GM23338 (cell line): ENCODE data around the gene MMP19. TPM values are rescaled to one million over a fixed set of nuclear protein-coding genes. Genes with fewer than 3 reads are reported as not detected.
A peak's percentile ranks its signal among the peaks of the same experiment; 100 is the strongest.

ENCODE experiments used
- ATAC-seq: fragments of 200-7000 bp; cut with Tn5 transposase; 3 replicates; pipeline ENCODE4 v1.9.1; 2020
- DNase-seq: peaks from one replicate; pipeline ENCODE4 v3.0.0-alpha.2; 2015; ENCODE audit warnings: low spot score
- H2AFZ ChIP-seq: fragments of 200-600 bp; sonication (generic); 2 replicates; pipeline ENCODE4 v1.8.0; 2016; ENCODE audit warnings: antibody characterized with exemption, mild to moderate bottlenecking, moderate library complexity
- H3F3A ChIP-seq: fragments of 200-600 bp; sonication (generic); replicated peaks from 2 replicates; pipeline ENCODE4 v1.8.0; 2017; ENCODE audit warnings: antibody characterized with exemption, mixed run types, low read depth
- H3K27ac ChIP-seq: fragments of 200-600 bp; sonication (generic); 2 replicates; pipeline ENCODE4 v1.6.1; 2016; ENCODE audit warnings: low read depth
- H3K27me3 ChIP-seq: fragments of 200-600 bp; sonication (generic); 2 replicates; pipeline ENCODE4 v1.8.0; 2016; ENCODE audit warnings: mild to moderate bottlenecking, mixed run types, moderate library complexity; ENCODE audit not compliant: insufficient read depth
- H3K36me3 ChIP-seq: fragments of 200-600 bp; sonication (generic); 2 replicates; pipeline ENCODE4 v1.8.0; 2016; ENCODE audit warnings: mild to moderate bottlenecking; ENCODE audit not compliant: insufficient read depth
- H3K4me1 ChIP-seq: fragments of 200-600 bp; sonication (generic); 2 replicates; pipeline ENCODE4 v1.8.0; 2016; ENCODE audit warnings: mild to moderate bottlenecking, moderate library complexity; ENCODE audit not compliant: insufficient read depth
- H3K4me2 ChIP-seq: fragments of 200-600 bp; sonication (generic); 2 replicates; pipeline ENCODE4 v1.7.1; 2017; ENCODE audit warnings: mixed run types
- H3K4me3 ChIP-seq: fragments of 200-600 bp; sonication (generic); 2 replicates; pipeline ENCODE4 v1.6.1; 2016; ENCODE audit warnings: mixed run types
- H3K79me2 ChIP-seq: fragments of 200-600 bp; sonication (generic); replicated peaks from 2 replicates; pipeline ENCODE4 v1.8.0; 2017; ENCODE audit warnings: mild to moderate bottlenecking; ENCODE audit not compliant: insufficient read depth
- H3K9me2 ChIP-seq: fragments of 200-600 bp; sonication (generic); 2 replicates; pipeline ENCODE4 v1.8.0; 2017; ENCODE audit not compliant: insufficient read depth
- H4K20me1 ChIP-seq: fragments of 200-600 bp; sonication (generic); replicated peaks from 2 replicates; pipeline ENCODE4 v1.8.0; 2017; ENCODE audit warnings: mild to moderate bottlenecking; ENCODE audit not compliant: insufficient read depth
- H3K27ac Mint-ChIP-seq: 2 replicates; pipeline ENCODE4 v1.8.0; 2020; ENCODE audit warnings: inconsistent platforms, mild to moderate bottlenecking, moderate library complexity, mixed read lengths
- H3K27me3 Mint-ChIP-seq: 3 replicates; pipeline ENCODE4 v1.8.0; 2022; ENCODE audit warnings: low read depth, mild to moderate bottlenecking, moderate library complexity, mixed read lengths, inconsistent platforms; ENCODE audit not compliant: insufficient read depth, poor library complexity
- H3K36me3 Mint-ChIP-seq: 3 replicates; pipeline ENCODE4 v1.8.0; 2021; ENCODE audit warnings: low read depth, mild to moderate bottlenecking, inconsistent platforms, moderate library complexity, mixed read lengths
- H3K4me1 Mint-ChIP-seq: 3 replicates; pipeline ENCODE4 v1.8.0; 2020; ENCODE audit warnings: mild to moderate bottlenecking, inconsistent platforms, mixed read lengths
- H3K4me3 Mint-ChIP-seq: 3 replicates; pipeline ENCODE4 v1.8.0; 2021; ENCODE audit warnings: moderate library complexity, mild to moderate bottlenecking, inconsistent platforms, mixed read lengths
- H3K9me3 Mint-ChIP-seq: 3 replicates; pipeline ENCODE4 v1.8.0; 2020; ENCODE audit warnings: moderate library complexity, mild to moderate bottlenecking, inconsistent platforms, mixed read lengths
- CREB1 ChIP-seq: fragments of 250-450 bp; sonication (Bioruptor Pico); IDR thresholded peaks from 2 replicates; pipeline ENCODE4 v1.5.0; 2020; ENCODE audit warnings: low read depth, mild to moderate bottlenecking, moderate library complexity
- EZH2 ChIP-seq: fragments of 200-600 bp; sonication (generic); IDR thresholded peaks from one replicate; pipeline ENCODE4 v1.8.0; 2017; ENCODE audit warnings: antibody characterized with exemption, mild to moderate bottlenecking, low read depth; ENCODE audit not compliant: unreplicated experiment
- EZH2phosphoT487 ChIP-seq: fragments of 200-600 bp; sonication (generic); IDR thresholded peaks from one replicate; pipeline ENCODE4 v1.8.1; 2018; ENCODE audit warnings: antibody characterized with exemption; ENCODE audit not compliant: unreplicated experiment
- NANOG ChIP-seq: IDR thresholded peaks from 2 replicates; pipeline ENCODE4 v1.6.1; 2016; ENCODE audit warnings: antibody characterized with exemption, borderline replicate concordance
- POLR2AphosphoS5 ChIP-seq: IDR thresholded peaks from 2 replicates; pipeline ENCODE4 v1.6.1; 2016; ENCODE audit warnings: antibody characterized with exemption, low read depth
- ZNF331 ChIP-seq: fragments of 250-450 bp; sonication (Bioruptor Pico); IDR thresholded peaks from 2 replicates; pipeline ENCODE4 v1.5.0; 2020; ENCODE audit warnings: low read depth, mild to moderate bottlenecking, moderate library complexity
- polyA plus RNA-seq: library from polyadenylated mRNA; unstranded; fragments of >200 nt; fragmentation: Nextera tagmentation; extraction: Ambion mirVana; gene quantifications from 2 replicates; pipeline ENCODE4 v1.2.1, GENCODE V29; 2016
- total RNA-seq: library from RNA; depleted of rRNA; stranded (reverse); fragments of >200 nt; shearing (Covaris generic); gene quantifications from 2 replicates; pipeline ENCODE4 v1.2.3, GENCODE V29; 2014
- TF ChIP-seq, protein P1 (sequence below): IDR thresholded peaks from one replicate; pipeline ENCODE4 v1.6.1; 2018; ENCODE audit warnings: antibody characterized with exemption; ENCODE audit not compliant: unreplicated experiment
- TF ChIP-seq, protein P2 (sequence below): fragments of 250-450 bp; sonication (Bioruptor Pico); IDR thresholded peaks from 2 replicates; pipeline ENCODE4 v1.5.0; 2020; ENCODE audit warnings: mild to moderate bottlenecking, moderate library complexity

MMP19 gene
- total and polyA plus RNA-seq, 2 experiments from 2014 or later, result 1.4 to 1.5 TPM

DNA sequence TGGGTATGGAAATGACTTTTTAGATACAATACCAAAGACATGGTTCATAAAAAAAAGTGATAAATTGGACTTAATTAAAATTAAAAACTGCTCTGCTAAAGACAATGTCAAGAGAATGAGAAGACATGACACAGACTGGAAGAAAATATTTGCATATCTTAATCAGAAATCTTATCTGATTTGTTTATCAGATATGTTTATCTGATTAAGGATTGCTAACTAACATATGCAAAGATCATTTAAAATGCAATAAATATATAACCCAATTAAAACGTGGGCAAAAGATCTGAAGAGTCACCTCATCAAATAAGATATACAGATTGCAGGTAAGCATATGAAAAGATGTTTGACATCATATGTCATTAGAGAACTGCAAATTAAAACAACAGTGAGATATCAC, 10.0 kb upstream of the MMP19 start (continued):
- TF ChIP-seq, protein P1, sequence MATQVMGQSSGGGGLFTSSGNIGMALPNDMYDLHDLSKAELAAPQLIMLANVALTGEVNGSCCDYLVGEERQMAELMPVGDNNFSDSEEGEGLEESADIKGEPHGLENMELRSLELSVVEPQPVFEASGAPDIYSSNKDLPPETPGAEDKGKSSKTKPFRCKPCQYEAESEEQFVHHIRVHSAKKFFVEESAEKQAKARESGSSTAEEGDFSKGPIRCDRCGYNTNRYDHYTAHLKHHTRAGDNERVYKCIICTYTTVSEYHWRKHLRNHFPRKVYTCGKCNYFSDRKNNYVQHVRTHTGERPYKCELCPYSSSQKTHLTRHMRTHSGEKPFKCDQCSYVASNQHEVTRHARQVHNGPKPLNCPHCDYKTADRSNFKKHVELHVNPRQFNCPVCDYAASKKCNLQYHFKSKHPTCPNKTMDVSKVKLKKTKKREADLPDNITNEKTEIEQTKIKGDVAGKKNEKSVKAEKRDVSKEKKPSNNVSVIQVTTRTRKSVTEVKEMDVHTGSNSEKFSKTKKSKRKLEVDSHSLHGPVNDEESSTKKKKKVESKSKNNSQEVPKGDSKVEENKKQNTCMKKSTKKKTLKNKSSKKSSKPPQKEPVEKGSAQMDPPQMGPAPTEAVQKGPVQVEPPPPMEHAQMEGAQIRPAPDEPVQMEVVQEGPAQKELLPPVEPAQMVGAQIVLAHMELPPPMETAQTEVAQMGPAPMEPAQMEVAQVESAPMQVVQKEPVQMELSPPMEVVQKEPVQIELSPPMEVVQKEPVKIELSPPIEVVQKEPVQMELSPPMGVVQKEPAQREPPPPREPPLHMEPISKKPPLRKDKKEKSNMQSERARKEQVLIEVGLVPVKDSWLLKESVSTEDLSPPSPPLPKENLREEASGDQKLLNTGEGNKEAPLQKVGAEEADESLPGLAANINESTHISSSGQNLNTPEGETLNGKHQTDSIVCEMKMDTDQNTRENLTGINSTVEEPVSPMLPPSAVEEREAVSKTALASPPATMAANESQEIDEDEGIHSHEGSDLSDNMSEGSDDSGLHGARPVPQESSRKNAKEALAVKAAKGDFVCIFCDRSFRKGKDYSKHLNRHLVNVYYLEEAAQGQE, result no peak
- TF ChIP-seq NANOG (no peak), EZH2 (no peak), EZH2phosphoT487 (no peak)
- TF ChIP-seq, protein P2, sequence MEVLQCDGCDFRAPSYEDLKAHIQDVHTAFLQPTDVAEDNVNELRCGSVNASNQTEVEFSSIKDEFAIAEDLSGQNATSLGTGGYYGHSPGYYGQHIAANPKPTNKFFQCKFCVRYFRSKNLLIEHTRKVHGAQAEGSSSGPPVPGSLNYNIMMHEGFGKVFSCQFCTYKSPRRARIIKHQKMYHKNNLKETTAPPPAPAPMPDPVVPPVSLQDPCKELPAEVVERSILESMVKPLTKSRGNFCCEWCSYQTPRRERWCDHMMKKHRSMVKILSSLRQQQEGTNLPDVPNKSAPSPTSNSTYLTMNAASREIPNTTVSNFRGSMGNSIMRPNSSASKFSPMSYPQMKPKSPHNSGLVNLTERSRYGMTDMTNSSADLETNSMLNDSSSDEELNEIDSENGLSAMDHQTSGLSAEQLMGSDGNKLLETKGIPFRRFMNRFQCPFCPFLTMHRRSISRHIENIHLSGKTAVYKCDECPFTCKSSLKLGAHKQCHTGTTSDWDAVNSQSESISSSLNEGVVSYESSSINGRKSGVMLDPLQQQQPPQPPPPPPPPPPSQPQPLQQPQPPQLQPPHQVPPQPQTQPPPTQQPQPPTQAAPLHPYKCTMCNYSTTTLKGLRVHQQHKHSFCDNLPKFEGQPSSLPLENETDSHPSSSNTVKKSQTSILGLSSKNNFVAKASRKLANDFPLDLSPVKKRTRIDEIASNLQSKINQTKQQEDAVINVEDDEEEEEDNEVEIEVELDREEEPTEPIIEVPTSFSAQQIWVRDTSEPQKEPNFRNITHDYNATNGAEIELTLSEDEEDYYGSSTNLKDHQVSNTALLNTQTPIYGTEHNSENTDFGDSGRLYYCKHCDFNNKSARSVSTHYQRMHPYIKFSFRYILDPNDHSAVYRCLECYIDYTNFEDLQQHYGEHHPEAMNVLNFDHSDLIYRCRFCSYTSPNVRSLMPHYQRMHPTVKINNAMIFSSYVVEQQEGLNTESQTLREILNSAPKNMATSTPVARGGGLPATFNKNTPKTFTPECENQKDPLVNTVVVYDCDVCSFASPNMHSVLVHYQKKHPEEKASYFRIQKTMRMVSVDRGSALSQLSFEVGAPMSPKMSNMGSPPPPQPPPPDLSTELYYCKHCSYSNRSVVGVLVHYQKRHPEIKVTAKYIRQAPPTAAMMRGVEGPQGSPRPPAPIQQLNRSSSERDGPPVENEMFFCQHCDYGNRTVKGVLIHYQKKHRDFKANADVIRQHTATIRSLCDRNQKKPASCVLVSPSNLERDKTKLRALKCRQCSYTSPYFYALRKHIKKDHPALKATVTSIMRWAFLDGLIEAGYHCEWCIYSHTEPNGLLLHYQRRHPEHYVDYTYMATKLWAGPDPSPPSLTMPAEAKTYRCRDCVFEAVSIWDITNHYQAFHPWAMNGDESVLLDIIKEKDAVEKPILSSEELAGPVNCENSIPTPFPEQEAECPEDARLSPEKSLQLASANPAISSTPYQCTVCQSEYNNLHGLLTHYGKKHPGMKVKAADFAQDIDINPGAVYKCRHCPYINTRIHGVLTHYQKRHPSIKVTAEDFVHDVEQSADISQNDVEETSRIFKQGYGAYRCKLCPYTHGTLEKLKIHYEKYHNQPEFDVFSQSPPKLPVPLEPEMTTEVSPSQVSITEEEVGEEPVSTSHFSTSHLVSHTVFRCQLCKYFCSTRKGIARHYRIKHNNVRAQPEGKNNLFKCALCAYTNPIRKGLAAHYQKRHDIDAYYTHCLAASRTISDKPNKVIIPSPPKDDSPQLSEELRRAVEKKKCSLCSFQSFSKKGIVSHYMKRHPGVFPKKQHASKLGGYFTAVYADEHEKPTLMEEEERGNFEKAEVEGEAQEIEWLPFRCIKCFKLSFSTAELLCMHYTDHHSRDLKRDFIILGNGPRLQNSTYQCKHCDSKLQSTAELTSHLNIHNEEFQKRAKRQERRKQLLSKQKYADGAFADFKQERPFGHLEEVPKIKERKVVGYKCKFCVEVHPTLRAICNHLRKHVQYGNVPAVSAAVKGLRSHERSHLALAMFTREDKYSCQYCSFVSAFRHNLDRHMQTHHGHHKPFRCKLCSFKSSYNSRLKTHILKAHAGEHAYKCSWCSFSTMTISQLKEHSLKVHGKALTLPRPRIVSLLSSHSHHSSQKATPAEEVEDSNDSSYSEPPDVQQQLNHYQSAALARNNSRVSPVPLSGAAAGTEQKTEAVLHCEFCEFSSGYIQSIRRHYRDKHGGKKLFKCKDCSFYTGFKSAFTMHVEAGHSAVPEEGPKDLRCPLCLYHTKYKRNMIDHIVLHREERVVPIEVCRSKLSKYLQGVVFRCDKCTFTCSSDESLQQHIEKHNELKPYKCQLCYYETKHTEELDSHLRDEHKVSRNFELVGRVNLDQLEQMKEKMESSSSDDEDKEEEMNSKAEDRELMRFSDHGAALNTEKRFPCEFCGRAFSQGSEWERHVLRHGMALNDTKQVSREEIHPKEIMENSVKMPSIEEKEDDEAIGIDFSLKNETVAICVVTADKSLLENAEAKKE (CRISPR knock-in tag), result no peak

DNA sequence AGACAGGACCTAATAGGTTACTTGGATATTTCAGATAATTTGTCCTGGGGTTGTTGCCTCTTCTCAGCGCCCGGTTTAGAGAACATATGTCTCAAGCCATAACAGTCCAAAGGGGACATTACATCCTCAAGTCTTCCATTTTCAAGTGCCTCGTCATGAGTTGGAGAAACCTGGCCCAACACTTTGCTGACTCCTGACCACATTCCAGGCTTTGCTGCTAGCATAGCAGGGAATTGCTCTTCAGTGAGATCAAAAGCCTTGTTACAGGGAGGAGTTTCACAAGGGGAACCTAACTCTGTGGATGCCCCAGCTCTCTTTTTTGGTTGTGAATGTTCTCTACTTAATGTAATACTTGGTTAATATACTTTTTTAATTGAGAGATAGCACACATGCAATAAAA, 8.2 kb upstream of the MMP19 start:
- Histone ChIP-seq H3K27ac (no peak overlapping the region), H3K9me2 (no peaks in the 10 kb centered on the region), H3F3A (no peaks in the 10 kb centered on the region), H3K4me1 (0 out of 2 replicates have a peak, but pooled peaks cover 4% of the 10 kb centered on the region), H3K27me3 (no peaks in the 10 kb centered on the region), H3K79me2 (no peaks in the 10 kb centered on the region), H4K20me1 (no peaks in the 10 kb centered on the region), H2AFZ (peak overlapping the region; percentile 8), H3K4me2 (no peak overlapping the region), H3K4me3 (no peak overlapping the region), H3K36me3 (no peaks in the 10 kb centered on the region)
- Mint-ChIP-seq H3K9me3 (no peaks in the 10 kb centered on the region), H3K27me3 (peaks cover 9% of the 10 kb centered on the region), H3K27ac (no peak overlapping the region), H3K4me1 (peaks cover 11% of the 10 kb centered on the region; the same call in 2 of the 3 replicates), H3K36me3 (no peaks in the 10 kb centered on the region; the same call in 2 of the 3 replicates), H3K4me3 (no peak overlapping the region)
- no peak for DNase-seq
- peak; percentile 63 for ATAC-seq
- TF ChIP-seq, protein P1, result no peak
- no peak for TF ChIP-seq CREB1 (CRISPR knock-in tag)
- no peak for TF ChIP-seq POLR2AphosphoS5
- TF ChIP-seq ZNF331 (CRISPR knock-in tag), result no peak
